Type B pancreatic cell (in vitro differentiated cells): ENCODE results near the gene ASB11. TPM values are rescaled to one million over a fixed set of nuclear protein-coding genes. Genes with fewer than 3 reads are reported as not detected.
A peak's percentile ranks its signal among the peaks of the same experiment; 100 is the strongest.

ENCODE experiments used
- DNase-seq: peaks from one replicate; pipeline ENCODE4 v3.0.0; 2021; ENCODE audit warnings: mixed read lengths; ENCODE audit not compliant: unreplicated experiment; ENCODE audit errors: extremely low spot score
- H3K27ac Mint-ChIP-seq: 2 replicates; pipeline ENCODE4 v1.8.0; 2021; ENCODE audit warnings: mild to moderate bottlenecking, mixed read lengths
- H3K27me3 Mint-ChIP-seq: 2 replicates; pipeline ENCODE4 v1.8.0; 2021; ENCODE audit warnings: mixed read lengths
- H3K36me3 Mint-ChIP-seq: 2 replicates; pipeline ENCODE4 v1.8.0; 2021; ENCODE audit warnings: mixed read lengths
- H3K4me1 Mint-ChIP-seq: one replicate; pipeline ENCODE4 v1.8.0; 2021; ENCODE audit warnings: mixed read lengths; ENCODE audit not compliant: unreplicated experiment
- H3K4me3 Mint-ChIP-seq: 2 replicates; pipeline ENCODE4 v1.8.0; 2021; ENCODE audit warnings: mild to moderate bottlenecking, mixed read lengths
- H3K9me3 Mint-ChIP-seq: 2 replicates; pipeline ENCODE4 v1.8.0; 2021; ENCODE audit warnings: mixed read lengths
- total RNA-seq: library from RNA; stranded (reverse); gene quantifications from 2 replicates; pipeline ENCODE4 v1.2.1, GENCODE V29; 2021; ENCODE audit warnings: low replicate concordance
- TF ChIP-seq, protein P1 (sequence below): fragments of 200-600 bp; sonication (generic); conservative IDR thresholded peaks from 2 replicates; pipeline ENCODE4 v1.5.0; 2021; ENCODE audit warnings: antibody characterized with exemption, mild to moderate bottlenecking

The ASB11 gene
- total RNA-seq, 1 donor from 2014 or later, result 0.14 TPM

DNA sequence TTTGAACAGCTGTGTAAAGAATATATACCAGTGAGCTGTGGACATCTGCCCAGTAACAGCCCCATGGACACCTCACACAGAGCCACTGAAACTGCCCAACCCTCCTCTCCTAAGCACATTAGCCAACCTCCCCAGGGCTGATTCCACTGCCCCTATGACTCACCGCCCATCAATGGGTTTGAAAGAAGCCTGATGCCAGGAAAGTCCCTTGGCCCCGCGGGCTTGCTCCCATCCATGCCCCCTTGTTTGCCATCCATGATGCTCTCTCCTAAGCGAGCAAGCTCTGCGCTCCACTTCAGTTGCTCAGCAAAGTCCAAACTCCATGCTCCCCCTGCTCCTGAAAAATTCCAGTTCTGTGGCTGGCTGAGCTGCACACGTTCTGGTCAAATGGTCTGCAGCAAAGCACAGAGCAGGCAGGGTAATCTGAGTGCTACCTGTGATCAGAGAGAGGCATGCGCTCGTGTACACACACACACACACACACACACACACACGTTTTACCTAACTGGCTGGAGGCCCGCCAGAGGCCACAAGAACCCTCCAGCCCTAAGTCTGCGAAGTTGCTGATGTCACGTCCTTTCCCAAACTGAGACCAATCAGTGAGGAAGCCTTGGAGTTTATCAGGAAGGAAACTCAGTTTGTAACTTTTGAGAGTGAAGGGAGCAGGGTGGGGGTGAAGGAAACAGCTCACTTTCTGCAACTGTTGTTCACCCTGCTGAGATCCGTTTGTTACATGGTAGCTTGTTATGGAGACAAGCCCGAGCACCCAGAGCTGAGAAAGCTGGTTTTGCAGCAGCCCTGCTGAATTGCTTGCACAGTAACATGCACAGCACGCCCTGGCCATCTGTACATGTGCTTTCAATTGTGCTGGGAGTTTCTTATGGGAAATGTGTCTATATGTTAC is 45.6 kb downstream of the ASB11 start, which contains the start of gene ASB9:
ASB9 (minus strand) TSS at position 466 of the 904 bp plus-strand sequence; CDS start at position 257, 209 bp downstream.
- Mint-ChIP-seq H3K4me3 (peak within 1 kb of the TSS; percentile 75), H3K4me1 (peaks cover 11% of the 10 kb centered on the region), H3K27ac (peak within 1 kb of the TSS; percentile 55), H3K36me3 (no peaks in the 10 kb centered on the region), H3K27me3 (no peaks in the 10 kb centered on the region), H3K9me3 (peaks cover 4% of the 10 kb centered on the region)
- TF ChIP-seq, protein P1, sequence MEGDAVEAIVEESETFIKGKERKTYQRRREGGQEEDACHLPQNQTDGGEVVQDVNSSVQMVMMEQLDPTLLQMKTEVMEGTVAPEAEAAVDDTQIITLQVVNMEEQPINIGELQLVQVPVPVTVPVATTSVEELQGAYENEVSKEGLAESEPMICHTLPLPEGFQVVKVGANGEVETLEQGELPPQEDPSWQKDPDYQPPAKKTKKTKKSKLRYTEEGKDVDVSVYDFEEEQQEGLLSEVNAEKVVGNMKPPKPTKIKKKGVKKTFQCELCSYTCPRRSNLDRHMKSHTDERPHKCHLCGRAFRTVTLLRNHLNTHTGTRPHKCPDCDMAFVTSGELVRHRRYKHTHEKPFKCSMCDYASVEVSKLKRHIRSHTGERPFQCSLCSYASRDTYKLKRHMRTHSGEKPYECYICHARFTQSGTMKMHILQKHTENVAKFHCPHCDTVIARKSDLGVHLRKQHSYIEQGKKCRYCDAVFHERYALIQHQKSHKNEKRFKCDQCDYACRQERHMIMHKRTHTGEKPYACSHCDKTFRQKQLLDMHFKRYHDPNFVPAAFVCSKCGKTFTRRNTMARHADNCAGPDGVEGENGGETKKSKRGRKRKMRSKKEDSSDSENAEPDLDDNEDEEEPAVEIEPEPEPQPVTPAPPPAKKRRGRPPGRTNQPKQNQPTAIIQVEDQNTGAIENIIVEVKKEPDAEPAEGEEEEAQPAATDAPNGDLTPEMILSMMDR, result no peak
- DNase-seq, result no peak

DNA sequence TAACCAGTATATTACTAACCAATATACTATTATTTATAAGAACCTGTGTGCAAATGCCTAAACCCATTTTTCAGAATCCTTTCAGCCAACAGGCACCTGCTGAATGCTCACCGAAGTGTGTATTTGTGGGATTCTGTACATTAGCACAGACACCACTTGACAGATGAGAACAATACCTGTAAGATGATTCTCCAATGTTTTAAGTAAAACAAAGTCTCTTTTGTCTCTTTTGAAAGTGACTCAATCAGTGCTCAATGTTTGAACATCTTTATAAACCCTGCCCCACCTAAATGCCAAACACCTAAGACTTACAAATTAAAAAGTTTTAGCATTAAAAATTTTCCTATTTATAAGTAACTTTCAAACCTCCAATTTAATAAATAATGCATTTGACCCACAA is 46.3 kb downstream of the ASB11 start:
- TF ChIP-seq, protein P1, result no peak
- H3K27ac Mint-ChIP-seq, result no peak overlapping the region

DNA sequence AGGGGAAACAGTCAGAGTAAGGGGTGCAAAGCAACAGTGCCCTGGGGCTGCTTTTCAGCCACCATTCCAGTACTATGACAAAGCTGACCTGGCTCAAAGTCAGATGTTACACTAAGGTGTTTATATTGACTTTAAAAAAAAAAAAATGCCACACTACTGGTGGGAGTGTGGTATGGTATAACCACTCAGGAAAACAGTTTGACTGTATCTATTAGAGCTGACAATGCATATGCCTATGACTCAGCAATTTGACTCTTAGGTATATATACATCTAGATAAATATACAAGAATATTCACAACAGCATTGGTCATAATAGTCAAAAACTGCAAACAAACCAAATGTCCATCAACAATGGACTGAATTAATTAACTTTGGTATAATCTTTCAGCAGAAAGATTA is 60.6 kb downstream of the ASB11 start:
- Mint-ChIP-seq H3K4me1 (no peaks in the 10 kb centered on the region), H3K36me3 (no peaks in the 10 kb centered on the region), H3K27ac (no peak overlapping the region), H3K4me3 (no peak overlapping the region), H3K27me3 (no peaks in the 10 kb centered on the region), H3K9me3 (peaks cover 5% of the 10 kb centered on the region)
- TF ChIP-seq, protein P1, result no peak
- no peak for DNase-seq

More for the DNA sequence above, 46.3 kb downstream of the ASB11 start:
- no peak for DNase-seq
- Mint-ChIP-seq H3K9me3 (peaks cover 4% of the 10 kb centered on the region), H3K4me3 (no peak overlapping the region), H3K27me3 (no peaks in the 10 kb centered on the region), H3K4me1 (peaks cover 11% of the 10 kb centered on the region), H3K36me3 (no peaks in the 10 kb centered on the region)

- Mint-ChIP-seq H3K4me3 (no peak overlapping the region), H3K27me3 (no peaks in the 10 kb centered on the region), H3K9me3 (peaks cover 3% of the 10 kb centered on the region), H3K27ac (no peak overlapping the region), H3K36me3 (no peaks in the 10 kb centered on the region), H3K4me1 (no peaks in the 10 kb centered on the region)
- no peak for DNase-seq
- TF ChIP-seq, protein P1, result no peak
These were observed 69.5 kb downstream of the ASB11 start for GRCh38 chrX:15245896-15246295.

GRCh38 chrX:15244421-15244820 is 71.0 kb downstream of the ASB11 start:
- no peaks in the 10 kb centered on the region for H3K27me3 Mint-ChIP-seq
- H3K36me3 Mint-ChIP-seq, result no peaks in the 10 kb centered on the region
- no peak overlapping the region for H3K27ac Mint-ChIP-seq
- no peaks in the 10 kb centered on the region for H3K4me1 Mint-ChIP-seq
- DNase-seq, result no peak
- H3K4me3 Mint-ChIP-seq, result no peak overlapping the region
- TF ChIP-seq, protein P1, result no peak
- H3K9me3 Mint-ChIP-seq, result peaks cover under 1% of the 10 kb centered on the region
